Smooth muscle cell (in vitro differentiated cells): ENCODE measurements around the gene EIF4E3. TPM values are rescaled to one million over a fixed set of nuclear protein-coding genes. Genes with fewer than 3 reads are reported as not detected.

Experiments
- DNase-seq: peaks from one replicate; lab custom pipeline; 2025; ENCODE audit not compliant: unreplicated experiment; lab: John Stamatoyannopoulos, UW
- H2AFZ ChIP-seq: fragments of 200-600 bp; sonication (generic); 2 replicates; pipeline ENCODE4 v1.6.0; 2016; ENCODE audit warnings: antibody characterized with exemption, low read depth, mild to moderate bottlenecking
- H3F3A ChIP-seq: fragments of 200-600 bp; sonication (generic); 2 replicates; pipeline ENCODE4 v1.6.0; 2017; ENCODE audit warnings: antibody characterized with exemption, low read depth
- H3K27ac ChIP-seq: fragments of 200-600 bp; sonication (generic); 2 replicates; pipeline ENCODE4 v1.5.1; 2016; ENCODE audit warnings: low read depth, mild to moderate bottlenecking
- H3K27me3 ChIP-seq: fragments of 200-600 bp; sonication (generic); 2 replicates; pipeline ENCODE4 v1.6.1; 2016; ENCODE audit warnings: low read depth, mild to moderate bottlenecking
- H3K36me3 ChIP-seq: fragments of 200-600 bp; sonication (generic); 2 replicates; pipeline ENCODE4 v1.5.1; 2016; ENCODE audit warnings: low read depth
- H3K4me1 ChIP-seq: fragments of 200-600 bp; sonication (generic); 2 replicates; pipeline ENCODE4 v1.5.1; 2016; ENCODE audit warnings: low read depth
- H3K4me2 ChIP-seq: fragments of 200-600 bp; sonication (generic); 2 replicates; pipeline ENCODE4 v1.6.0; 2016; ENCODE audit warnings: mild to moderate bottlenecking
- H3K4me3 ChIP-seq: fragments of 200-600 bp; sonication (generic); 2 replicates; pipeline ENCODE4 v1.5.1; 2016; ENCODE audit warnings: mild to moderate bottlenecking
- H3K79me2 ChIP-seq: fragments of 200-600 bp; sonication (generic); 2 replicates; pipeline ENCODE4 v1.6.0; 2016; ENCODE audit warnings: low read depth, mild to moderate bottlenecking
- H3K9ac ChIP-seq: fragments of 200-600 bp; sonication (generic); 2 replicates; pipeline ENCODE4 v1.6.0; 2016; ENCODE audit warnings: low read depth
- H3K9me3 ChIP-seq: fragments of 200-600 bp; sonication (generic); replicated peaks from 2 replicates; pipeline ENCODE4 v1.5.1; 2016; ENCODE audit warnings: low read depth
- H4K20me1 ChIP-seq: fragments of 200-600 bp; sonication (generic); 2 replicates; pipeline ENCODE4 v1.6.0; 2016; ENCODE audit warnings: low read depth
- WGBS: methylation state at CpG from one replicate; pipeline ENCODE4 v1.1.7; 2016; ENCODE audit warnings: low lambda C conversion rate; 5-methylcytosine and 5-hydroxymethylcytosine counted together
- polyA plus RNA-seq: library from polyadenylated mRNA; unstranded; fragments of >200 nt; fragmentation: Nextera tagmentation; extraction: Ambion mirVana; gene quantifications from 2 replicates; pipeline ENCODE4 v1.2.1, GENCODE V29; 2016
- total RNA-seq: library from RNA; depleted of rRNA; stranded (reverse); fragments of >200 nt; gene quantifications from 2 replicates; pipeline ENCODE4 v1.2.3, GENCODE V29; 2014
- TF ChIP-seq, protein P1 (sequence below): fragments of 200-600 bp; sonication (generic); IDR thresholded peaks from 2 replicates; pipeline ENCODE4 v1.5.1; 2017; ENCODE audit warnings: borderline replicate concordance, mild to moderate bottlenecking, antibody characterized with exemption; ENCODE audit not compliant: insufficient read depth, poor library complexity, severe bottlenecking

Gene EIF4E3
- total and polyA plus RNA-seq, 2 experiments from 2014 or later, result 2.3 to 3.5 TPM

DNA sequence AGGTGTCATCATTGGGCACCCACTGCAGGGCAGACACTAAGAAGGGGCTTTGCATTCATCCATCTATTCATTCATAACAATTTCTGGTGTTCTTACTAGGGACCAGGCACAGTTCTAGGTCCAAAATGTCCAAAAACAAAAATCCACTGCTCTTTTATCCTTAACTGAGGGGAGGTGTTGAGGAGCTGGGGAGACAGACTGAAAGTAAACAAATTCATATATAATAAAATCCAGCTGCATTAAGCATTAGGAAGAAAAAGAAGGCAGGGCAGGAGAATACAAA is 1.1 kb downstream of the EIF4E3 start:
- Histone ChIP-seq H3K79me2 (no peaks in the 10 kb centered on the region), H3K27ac (no peak overlapping the region), H2AFZ (no peak overlapping the region), H3K4me1 (peaks cover 5% of the 10 kb centered on the region), H4K20me1 (no peaks in the 10 kb centered on the region), H3K9me3 (no peaks in the 10 kb centered on the region), H3K27me3 (peaks cover 51% of the 10 kb centered on the region), H3K36me3 (no peaks in the 10 kb centered on the region), H3F3A (no peaks in the 10 kb centered on the region), H3K4me3 (peak overlapping the region; percentile 69), H3K4me2 (peak overlapping the region; percentile 90), H3K9ac (no peak overlapping the region)
- TF ChIP-seq, protein P1, sequence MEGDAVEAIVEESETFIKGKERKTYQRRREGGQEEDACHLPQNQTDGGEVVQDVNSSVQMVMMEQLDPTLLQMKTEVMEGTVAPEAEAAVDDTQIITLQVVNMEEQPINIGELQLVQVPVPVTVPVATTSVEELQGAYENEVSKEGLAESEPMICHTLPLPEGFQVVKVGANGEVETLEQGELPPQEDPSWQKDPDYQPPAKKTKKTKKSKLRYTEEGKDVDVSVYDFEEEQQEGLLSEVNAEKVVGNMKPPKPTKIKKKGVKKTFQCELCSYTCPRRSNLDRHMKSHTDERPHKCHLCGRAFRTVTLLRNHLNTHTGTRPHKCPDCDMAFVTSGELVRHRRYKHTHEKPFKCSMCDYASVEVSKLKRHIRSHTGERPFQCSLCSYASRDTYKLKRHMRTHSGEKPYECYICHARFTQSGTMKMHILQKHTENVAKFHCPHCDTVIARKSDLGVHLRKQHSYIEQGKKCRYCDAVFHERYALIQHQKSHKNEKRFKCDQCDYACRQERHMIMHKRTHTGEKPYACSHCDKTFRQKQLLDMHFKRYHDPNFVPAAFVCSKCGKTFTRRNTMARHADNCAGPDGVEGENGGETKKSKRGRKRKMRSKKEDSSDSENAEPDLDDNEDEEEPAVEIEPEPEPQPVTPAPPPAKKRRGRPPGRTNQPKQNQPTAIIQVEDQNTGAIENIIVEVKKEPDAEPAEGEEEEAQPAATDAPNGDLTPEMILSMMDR, result no peak
- DNase-seq, result no peak

DNA sequence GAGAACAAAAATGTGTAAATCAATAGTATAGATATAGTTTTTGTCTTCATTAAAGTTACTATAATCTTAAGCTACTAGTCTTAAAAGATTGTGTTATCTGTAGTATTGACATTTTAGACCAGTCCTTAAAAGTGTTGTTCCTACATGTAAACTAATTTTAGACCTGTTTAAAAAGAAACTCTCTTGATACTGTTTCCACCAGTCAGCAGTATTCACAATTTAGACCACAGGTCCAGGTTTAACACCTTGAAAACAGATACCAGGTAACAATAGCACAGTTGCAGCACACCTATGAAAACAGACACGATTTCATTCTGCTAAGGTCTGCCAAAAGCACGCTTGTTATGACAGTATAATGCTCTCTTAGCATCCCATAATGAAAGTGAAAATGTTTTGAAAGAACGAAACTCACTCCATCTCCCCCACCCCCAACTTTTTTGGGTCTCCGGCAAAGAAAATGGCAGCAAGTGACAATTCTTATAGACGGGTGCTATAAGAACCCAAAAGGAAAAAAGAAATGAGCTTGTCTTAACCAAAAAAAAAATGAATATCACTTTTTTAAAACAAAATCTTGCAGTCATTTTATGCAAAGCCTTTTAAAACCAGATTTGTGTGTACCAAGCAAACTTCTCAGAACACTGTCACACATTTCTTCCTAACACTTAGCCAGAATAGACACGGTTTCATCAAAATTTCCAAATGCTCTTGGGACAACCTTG is 1.6 kb downstream of the EIF4E3 start:
- WGBS, result 84% methylated on average over 6 of the region's 6 CpGs
- Histone ChIP-seq H3K9ac (no peak overlapping the region), H3K27me3 (peaks cover 50% of the 10 kb centered on the region), H3K36me3 (no peaks in the 10 kb centered on the region), H3F3A (no peaks in the 10 kb centered on the region), H2AFZ (no peak overlapping the region), H3K27ac (no peak overlapping the region), H3K9me3 (no peaks in the 10 kb centered on the region), H3K4me1 (peaks cover 5% of the 10 kb centered on the region), H3K4me3 (no peak overlapping the region), H3K79me2 (no peaks in the 10 kb centered on the region), H3K4me2 (no peak overlapping the region), H4K20me1 (no peaks in the 10 kb centered on the region)
- TF ChIP-seq, protein P1, result no peak
- no peak for DNase-seq

DNA sequence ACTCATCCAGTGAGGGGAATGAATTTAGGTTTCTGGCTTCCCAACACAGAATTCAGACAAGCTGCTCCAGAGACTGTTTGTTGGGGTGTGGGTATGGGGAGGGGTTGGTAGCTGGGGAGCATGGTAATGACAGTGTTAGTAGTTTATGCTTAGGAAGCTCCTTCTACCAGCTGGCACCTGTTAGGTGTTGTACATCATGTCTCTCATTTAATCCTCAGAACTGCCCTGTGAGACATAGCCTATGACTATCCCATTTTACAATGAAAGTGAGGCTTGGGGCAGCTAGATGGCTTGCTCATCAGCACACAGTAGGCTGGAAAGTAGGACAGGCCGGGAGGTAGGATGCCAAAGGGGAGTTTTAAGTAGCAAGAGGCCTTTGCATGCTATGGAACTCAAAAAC is 2.5 kb downstream of the EIF4E3 start:
- H3K4me2 ChIP-seq, result no peak overlapping the region
- H3K27ac ChIP-seq, result no peak overlapping the region

More for the DNA sequence above, 2.5 kb downstream of the EIF4E3 start:
- Histone ChIP-seq H3K36me3 (no peaks in the 10 kb centered on the region), H2AFZ (no peak overlapping the region), H3K79me2 (no peaks in the 10 kb centered on the region), H3K9ac (no peak overlapping the region), H4K20me1 (no peaks in the 10 kb centered on the region), H3K4me3 (no peak overlapping the region), H3F3A (no peaks in the 10 kb centered on the region), H3K9me3 (no peaks in the 10 kb centered on the region), H3K27me3 (peaks cover 41% of the 10 kb centered on the region), H3K4me1 (peaks cover 5% of the 10 kb centered on the region)
- no peak for DNase-seq
- TF ChIP-seq, protein P1, result no peak
- 100% methylated on average over 1 of the region's 1 CpG for WGBS
